OCI-LY3 (cell line): ENCODE results near the gene GBP5.

Experiments used
- H2AFZ ChIP-seq: fragments of 200-600, 300-600 bp; shearing (Covaris generic); 2 replicates; pipeline ENCODE4 v1.6.0; 2014; ENCODE audit warnings: antibody characterized with exemption, low read depth, low read length
- H3K27ac ChIP-seq: fragments of 200-600, 300-600 bp; sonication (generic); 2 replicates; pipeline ENCODE4 v1.5.1; 2014; ENCODE audit warnings: mild to moderate bottlenecking, low read length, moderate library complexity, mixed read lengths
- H3K27me3 ChIP-seq: fragments of 200-600, 300-600 bp; sonication (generic); 2 replicates; pipeline ENCODE4 v1.6.1; 2014; ENCODE audit warnings: low read depth, low read length, mixed read lengths
- H3K36me3 ChIP-seq: fragments of 200-600, 300-600 bp; sonication (generic); replicated peaks from 2 replicates; pipeline ENCODE3; 2014; ENCODE audit warnings: low read depth, low read length, mixed read lengths
- H3K4me1 ChIP-seq: fragments of 300-600, 200-600 bp; sonication (generic); 2 replicates; pipeline ENCODE4 v1.6.1; 2014; ENCODE audit warnings: low read length, mixed read lengths
- H3K4me2 ChIP-seq: fragments of 200-600, 300-600 bp; sonication (generic); 2 replicates; pipeline ENCODE4 v1.6.1; 2014; ENCODE audit warnings: low read length, mixed read lengths
- H3K4me3 ChIP-seq: fragments of 300-600, 200-600 bp; sonication (generic); 2 replicates; pipeline ENCODE4 v1.5.1; 2014; ENCODE audit warnings: antibody characterized with exemption, mild to moderate bottlenecking, low read length, moderate library complexity
- H3K79me2 ChIP-seq: fragments of 300-600, 200-600 bp; shearing (Covaris generic); 2 replicates; pipeline ENCODE4 v1.6.1; 2014; ENCODE audit warnings: mild to moderate bottlenecking, low read length, mixed read lengths
- H3K9ac ChIP-seq: fragments of 300-600, 200-600 bp; shearing (Covaris generic); 2 replicates; pipeline ENCODE4 v1.6.0; 2014; ENCODE audit warnings: mild to moderate bottlenecking, low read length, moderate library complexity
- H3K9me3 ChIP-seq: fragments of 200-600, 300-600 bp; shearing (Covaris generic); 2 replicates; pipeline ENCODE4 v1.6.1; 2014; ENCODE audit warnings: low read length, mixed read lengths; ENCODE audit not compliant: insufficient read depth
- H4K20me1 ChIP-seq: fragments of 200-600, 300-600 bp; sonication (generic); 2 replicates; pipeline ENCODE4 v1.6.1; 2016; ENCODE audit warnings: low read length, mixed read lengths; ENCODE audit not compliant: insufficient read depth
- EZH2phosphoT487 ChIP-seq: fragments of 200-600 bp; shearing (Covaris generic); IDR thresholded peaks from 2 replicates; pipeline ENCODE4 v1.6.1; 2018; ENCODE audit warnings: antibody characterized with exemption, mixed run types, low read depth
- TF ChIP-seq, protein P1 (sequence below): fragments of 200-600, 300-600 bp; sonication (generic); IDR thresholded peaks from 2 replicates; pipeline ENCODE4 v1.5.1; 2014; ENCODE audit warnings: antibody characterized with exemption, low read length, low read depth

The GBP5 gene

DNA sequence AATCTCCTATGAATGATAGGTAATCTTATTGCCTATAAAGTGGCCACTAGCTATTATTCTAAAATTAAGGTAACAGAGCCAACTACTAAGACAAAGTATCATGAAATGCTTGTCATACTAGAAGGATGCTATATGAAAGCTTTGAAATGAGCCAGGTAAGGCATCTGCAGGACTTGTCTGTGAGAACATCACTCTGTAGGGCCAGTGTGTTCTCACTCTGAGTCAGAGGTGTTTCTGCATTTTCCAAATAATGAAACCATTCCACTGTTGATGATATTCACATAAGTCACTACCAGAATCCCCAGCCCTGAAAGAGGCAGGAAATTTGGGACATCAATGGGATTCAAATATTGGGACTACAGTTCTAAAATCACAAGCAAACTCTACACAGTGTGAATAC lies 25.8 kb upstream of the GBP5 start:
- peaks cover 38% of the 10 kb centered on the region for H3K4me1 ChIP-seq
- no peak overlapping the region for H3K4me3 ChIP-seq

DNA sequence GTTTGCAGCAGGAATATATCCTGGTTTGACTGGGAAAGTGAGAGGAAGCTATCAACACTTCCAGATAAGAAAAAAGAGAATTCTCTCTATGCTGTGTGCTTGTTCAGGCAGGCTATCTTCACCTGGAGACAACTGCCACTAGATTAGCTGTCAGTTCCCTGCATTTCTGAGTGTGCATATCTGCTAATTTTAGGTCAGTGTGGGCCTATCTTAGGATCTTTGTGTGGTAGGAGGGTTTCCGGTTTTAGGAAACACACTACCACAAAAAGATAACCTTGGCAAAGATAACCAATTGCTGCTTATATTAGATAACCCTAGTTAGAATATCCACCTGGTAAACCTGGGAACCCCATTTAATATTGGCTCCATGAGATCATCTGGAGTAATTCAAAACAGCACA lies 22.5 kb upstream of the GBP5 start:
- H3K27ac ChIP-seq = no peak overlapping the region
- H3K4me2 ChIP-seq = no peak overlapping the region
- H3K79me2 ChIP-seq = no peaks in the 10 kb centered on the region
- TF ChIP-seq EZH2phosphoT487 = no peak
- TF ChIP-seq, protein P1, sequence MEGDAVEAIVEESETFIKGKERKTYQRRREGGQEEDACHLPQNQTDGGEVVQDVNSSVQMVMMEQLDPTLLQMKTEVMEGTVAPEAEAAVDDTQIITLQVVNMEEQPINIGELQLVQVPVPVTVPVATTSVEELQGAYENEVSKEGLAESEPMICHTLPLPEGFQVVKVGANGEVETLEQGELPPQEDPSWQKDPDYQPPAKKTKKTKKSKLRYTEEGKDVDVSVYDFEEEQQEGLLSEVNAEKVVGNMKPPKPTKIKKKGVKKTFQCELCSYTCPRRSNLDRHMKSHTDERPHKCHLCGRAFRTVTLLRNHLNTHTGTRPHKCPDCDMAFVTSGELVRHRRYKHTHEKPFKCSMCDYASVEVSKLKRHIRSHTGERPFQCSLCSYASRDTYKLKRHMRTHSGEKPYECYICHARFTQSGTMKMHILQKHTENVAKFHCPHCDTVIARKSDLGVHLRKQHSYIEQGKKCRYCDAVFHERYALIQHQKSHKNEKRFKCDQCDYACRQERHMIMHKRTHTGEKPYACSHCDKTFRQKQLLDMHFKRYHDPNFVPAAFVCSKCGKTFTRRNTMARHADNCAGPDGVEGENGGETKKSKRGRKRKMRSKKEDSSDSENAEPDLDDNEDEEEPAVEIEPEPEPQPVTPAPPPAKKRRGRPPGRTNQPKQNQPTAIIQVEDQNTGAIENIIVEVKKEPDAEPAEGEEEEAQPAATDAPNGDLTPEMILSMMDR = no peak
- H2AFZ ChIP-seq = no peak overlapping the region
- H3K9ac ChIP-seq = no peak overlapping the region
- H3K4me1 ChIP-seq = peaks cover 27% of the 10 kb centered on the region
- no peak overlapping the region for H3K4me3 ChIP-seq
- no peaks in the 10 kb centered on the region for H4K20me1 ChIP-seq
- peaks cover 3% of the 10 kb centered on the region for H3K36me3 ChIP-seq
- H3K9me3 ChIP-seq = no peaks in the 10 kb centered on the region
- H3K27me3 ChIP-seq = no peaks in the 10 kb centered on the region

More for the DNA sequence above, 25.8 kb upstream of the GBP5 start:
- Histone ChIP-seq H3K79me2 (no peaks in the 10 kb centered on the region), H4K20me1 (no peaks in the 10 kb centered on the region), H3K9ac (no peak overlapping the region), H2AFZ (no peak overlapping the region), H3K27ac (peak overlapping the region; percentile 88), H3K9me3 (no peaks in the 10 kb centered on the region), H3K36me3 (peaks cover under 1% of the 10 kb centered on the region), H3K4me2 (peak overlapping the region; percentile 51), H3K27me3 (no peaks in the 10 kb centered on the region)
- TF ChIP-seq EZH2phosphoT487 = no peak
- TF ChIP-seq, protein P1 = no peak

DNA sequence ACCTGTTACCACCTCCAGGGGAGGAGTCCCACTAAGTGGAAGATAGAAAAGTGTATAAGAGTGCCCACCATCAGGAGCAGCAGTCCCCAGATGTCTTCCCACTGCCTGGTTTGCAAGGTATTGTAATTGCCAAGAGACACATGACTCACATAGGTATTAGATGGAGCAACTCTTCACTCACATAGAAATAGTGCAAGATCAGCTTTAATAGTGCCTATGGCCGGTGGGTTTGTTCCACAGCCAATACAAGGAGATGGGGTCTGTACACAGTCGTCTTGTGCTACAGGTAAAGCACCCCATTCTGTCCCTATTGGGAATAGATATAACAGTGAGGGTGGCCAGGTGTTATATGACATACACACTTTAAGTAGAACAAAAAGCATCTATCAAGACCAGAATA lies 18.6 kb upstream of the GBP5 start:
- Histone ChIP-seq H3K27me3 (no peaks in the 10 kb centered on the region), H3K27ac (no peak overlapping the region), H3K79me2 (no peaks in the 10 kb centered on the region), H3K9me3 (no peaks in the 10 kb centered on the region), H4K20me1 (no peaks in the 10 kb centered on the region), H3K9ac (no peak overlapping the region), H3K36me3 (peaks cover 3% of the 10 kb centered on the region), H3K4me1 (peaks cover 13% of the 10 kb centered on the region), H3K4me2 (no peak overlapping the region), H3K4me3 (no peak overlapping the region), H2AFZ (no peak overlapping the region)
- TF ChIP-seq, protein P1 = no peak
- TF ChIP-seq EZH2phosphoT487 = no peak

DNA sequence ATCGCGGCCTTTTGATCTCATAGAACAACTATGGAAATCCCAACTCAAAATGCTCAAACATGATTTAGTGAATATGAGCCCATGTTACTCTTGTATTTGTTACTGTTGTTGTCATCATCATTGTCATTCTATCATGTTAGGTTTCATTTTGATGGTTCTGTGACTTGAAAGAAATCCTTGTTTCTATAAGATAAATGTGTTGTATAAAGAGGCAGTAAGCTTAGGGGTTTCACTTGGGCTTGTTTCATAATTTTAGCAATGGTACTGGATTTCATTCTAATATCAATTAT lies 15.3 kb upstream of the GBP5 start:
- Histone ChIP-seq H3K36me3 (no peaks in the 10 kb centered on the region), H3K79me2 (no peaks in the 10 kb centered on the region), H3K4me2 (no peak overlapping the region), H3K4me1 (peaks cover 13% of the 10 kb centered on the region), H3K9ac (no peak overlapping the region), H3K27me3 (no peaks in the 10 kb centered on the region), H3K9me3 (no peaks in the 10 kb centered on the region), H3K27ac (no peak overlapping the region), H3K4me3 (no peak overlapping the region), H4K20me1 (no peaks in the 10 kb centered on the region), H2AFZ (no peak overlapping the region)
- no peak for TF ChIP-seq EZH2phosphoT487
- TF ChIP-seq, protein P1 = no peak
